Measurements from ENCODE around the gene FASN. TPM values are rescaled to one million over a fixed set of nuclear protein-coding genes. Genes with fewer than 3 reads are reported as not detected.

The FASN gene
- polyA plus RNA-seq, 2 of the 4 experiments (the other 2 are of a cell fraction): 12.9 to 169 TPM

GRCh38 chr17:82063424-82064415, 34.3 kb downstream of the FASN start:
- no peak for ATAC-seq

GRCh38 chr17:82062984-82063368, 35.1 kb downstream of the FASN start:
- H3K27ac ChIP-seq: no peak overlapping the region

More at GRCh38 chr17:82063424-82064415, 34.3 kb downstream of the FASN start:
- Histone ChIP-seq H3K27ac (no peak overlapping the region), H3K4me3 (peak overlapping the region; percentile 94; the same call in 1 of the 3 replicates), H3K9me3 (no peaks in the 10 kb centered on the region), H3K4me1 (peaks cover 19% of the 10 kb centered on the region), H3K4me2 (peak overlapping the region; percentile 99)
- POLR2A ChIA-PET: interaction anchor here (1.0 to 3.1 kb wide), 3 partner anchors 35 to 41 kb away, joined by 3 to 11 read pairs (median 4); partner anchors contain the start of genes CENPX, FASN and LRRC45
- TF ChIP-seq JUNB (IDR thresholded peaks at IDR 0.05) (no peak), ZFP36 (IDR thresholded peaks at IDR 0.05; ENCODE audit: borderline replicate concordance, partially characterized antibody) (no peak), RCOR1 (IDR thresholded peaks at IDR 0.05; ENCODE audit: low read depth, low read length) (no peak), NFE2L2 (conservative IDR thresholded peaks at IDR 0.05; ENCODE audit: low read length) (no peak), BCL3 (IDR thresholded peaks at IDR 0.05) (no peak), REST (IDR thresholded peaks at IDR 0.05) (no peak), HOXB13 (CRISPR knock-in tag; IDR thresholded peaks at IDR 0.05; ENCODE audit: low read depth) (no peak), POLR2A (IDR thresholded peaks at IDR 0.05; ENCODE audit: low read length) (no peak)
- WGBS (ENCODE audit: missing lambda C conversion rate): 81% methylated on average over 19 of the region's 20 CpGs
- CTCF ChIA-PET: interaction anchor here (1.1 to 21.7 kb wide), 6 partner anchors 9 to 104 kb away, joined by 3 to 191 read pairs (median 16); partner anchors contain the start of genes DCXR, GPS1, NOTUM and RAC3
- FAIRE-seq (no peak), DNase-seq (ENCODE audit: low read depth in 1 of 2, low spot score in 1 of 2) (no peak)

GRCh38 chr17:82062076-82062983, 35.7 kb downstream of the FASN start:
- ChIA-PET CTCF (interaction anchor here (0.6 to 21.7 kb wide), 7 partner anchors 10 to 102 kb away, joined by 3 to 191 read pairs (median 3); partner anchors contain the start of genes DCXR, GPS1, NOTUM and RAC3), POLR2A (interaction anchor here (1.0 kb wide), 1 partner anchor 36 kb away, joined by 4 read pairs; no protein-coding TSS in a partner anchor)
- H3K4me2 ChIP-seq: no peak overlapping the region
- H3K4me1 ChIP-seq: peaks cover 19% of the 10 kb centered on the region
- H3K9me3 ChIP-seq: no peaks in the 10 kb centered on the region
- DNase-seq (ENCODE audit: low read depth in 1 of 2, low spot score in 1 of 2) (no peak), ATAC-seq (peak; percentile 27 to 33; a peak in 4 of 6 replicates), FAIRE-seq (no peak)
- no peak overlapping the region for H3K27ac ChIP-seq
- H3K4me3 ChIP-seq: no peak overlapping the region
- WGBS (ENCODE audit: missing lambda C conversion rate): 89% methylated on average over 20 of the region's 24 CpGs
- TF ChIP-seq MYC (IDR thresholded peaks at IDR 0.05; ENCODE audit: borderline replicate concordance, low read length) (no peak), POLR2AphosphoS2 (conservative IDR thresholded peaks at IDR 0.05; ENCODE audit: low read length) (no peak), PHF8 (IDR thresholded peaks at IDR 0.05; ENCODE audit: borderline replicate concordance, low read depth) (no peak), MAZ (IDR thresholded peaks at IDR 0.05; ENCODE audit: borderline replicate concordance, low read depth, low read length) (no peak), KDM5A (IDR thresholded peaks at IDR 0.05) (no peak), JUN (IDR thresholded peaks at IDR 0.05) (no peak), HMGXB4 (CRISPR knock-in tag; IDR thresholded peaks at IDR 0.05; ENCODE audit: borderline replicate concordance) (no peak), EHF (CRISPR knock-in tag; IDR thresholded peaks at IDR 0.05) (no peak), PBX3 (IDR thresholded peaks at IDR 0.05) (no peak)

More at GRCh38 chr17:82062984-82063368, 35.1 kb downstream of the FASN start:
- H3K4me2 ChIP-seq: no peak overlapping the region
- POLR2A ChIA-PET: interaction anchor here (1.0 kb wide), 1 partner anchor 36 kb away, joined by 4 read pairs; no protein-coding TSS in a partner anchor
- H3K4me1 ChIP-seq: peaks cover 19% of the 10 kb centered on the region
- CTCF ChIA-PET: interaction anchor here (0.6 to 21.7 kb wide), 5 partner anchors 25 to 103 kb away, joined by 3 to 191 read pairs (median 13); partner anchors contain the start of genes DCXR, NOTUM and RAC3
- no peaks in the 10 kb centered on the region for H3K9me3 ChIP-seq
- TF ChIP-seq SMC3 (IDR thresholded peaks at IDR 0.05) (no peak), ESRRA (IDR thresholded peaks at IDR 0.05; ENCODE audit: borderline replicate concordance, low read length) (no peak), KDM1A (IDR thresholded peaks at IDR 0.05; ENCODE audit: low read depth) (no peak), PHF8 (IDR thresholded peaks at IDR 0.05; ENCODE audit: borderline replicate concordance, low read depth) (no peak), RCOR1 (IDR thresholded peaks at IDR 0.05; ENCODE audit: low read depth, low read length) (no peak), HOXB5 (CRISPR knock-in tag; IDR thresholded peaks at IDR 0.05) (no peak)
- 94% methylated on average over 9 of the region's 9 CpGs for WGBS (ENCODE audit: missing lambda C conversion rate)
- no peak overlapping the region for H3K4me3 ChIP-seq
- ATAC-seq (no peak), FAIRE-seq (no peak), DNase-seq (ENCODE audit: low read depth in 1 of 2, low spot score in 1 of 2) (no peak)

Measured in A549 (cell line).